ENCODE data around the gene WDR1. TPM values are rescaled to one million over a fixed set of nuclear protein-coding genes. Genes with fewer than 3 reads are reported as not detected.

WDR1 gene
- total and polyA plus RNA-seq, 2 donors (not counting 3 experiments of a cell fraction or from before 2014, with no cell fraction given) = 590 to 660 TPM

GRCh38 chr4:10054571-10055041 is 62.0 kb downstream of the WDR1 start:
- intact Hi-C loops (cut with micrococcal nuclease) = no loop called here
- peak; percentile 74 for DNase-seq (ENCODE audit: low read depth, low spot score)

More at GRCh38 chr4:10054571-10055041, 62.0 kb downstream of the WDR1 start:
- Histone ChIP-seq H3K36me3 (ENCODE audit: control insufficient read depth in 2 of 2, extremely low read depth in 1 of 2, insufficient read depth in 2 of 2, low read length in 2 of 2) (no peaks in the 10 kb centered on the region), H3K9me3 (replicated peaks; ENCODE audit: control insufficient read depth, insufficient read depth, low read length) (no peaks in the 10 kb centered on the region), H3K4me3 (replicated peaks in 1 of 3; ENCODE audit: insufficient read depth in 1 of 3, low read depth in 1 of 3, low read length in 3 of 3) (no peak overlapping the region), H3K9ac (replicated peaks; ENCODE audit: extremely low read depth, insufficient read depth, low read length) (no peak overlapping the region), H3K79me2 (ENCODE audit: control insufficient read depth, insufficient read depth, low read length) (no peaks in the 10 kb centered on the region), H3K4me1 (ENCODE audit: control insufficient read depth, extremely low read depth, insufficient read depth, low read length) (peaks cover 6% of the 10 kb centered on the region), H3K4me2 (ENCODE audit: insufficient read depth, low read length) (no peak overlapping the region), H3K27me3 (ENCODE audit: control insufficient read depth in 2 of 2, insufficient read depth in 2 of 2, low read length in 2 of 2) (no peaks in the 10 kb centered on the region), H3K27ac (ENCODE audit: insufficient read depth, low read depth, low read length) (no peak overlapping the region), H2AFZ (ENCODE audit: low read depth, low read length) (no peak overlapping the region), H4K20me1 (replicated peaks; ENCODE audit: control insufficient read depth, extremely low read depth, insufficient read depth, low read length) (no peaks in the 10 kb centered on the region), H3K9me1 (replicated peaks; ENCODE audit: control insufficient read depth, extremely low read depth, insufficient read depth, low read length) (no peaks in the 10 kb centered on the region)
- no TSS peak for BruUV-seq (replicated peaks)
- POLR2A ChIA-PET = no interaction called here
- TF ChIP-seq MAX (IDR thresholded peaks at IDR 0.05; ENCODE audit: insufficient read depth, insufficient read length) (no peak), MYC (IDR thresholded peaks at IDR 0.05; ENCODE audit: low read depth, low read length) (no peak), EZH2 (IDR thresholded peaks at IDR 0.05; ENCODE audit: borderline replicate concordance, low read depth, low read length, severe bottlenecking) (no peak), JUN (IDR thresholded peaks at IDR 0.05; ENCODE audit: borderline replicate concordance, insufficient read depth, insufficient read length, low read depth) (no peak), FOS (IDR thresholded peaks at IDR 0.05; ENCODE audit: borderline replicate concordance, insufficient read depth, low read length) (no peak), CTCF (IDR thresholded peaks at IDR 0.05; ENCODE audit: extremely low read depth in 1 of 2, insufficient read depth in 1 of 2, low read depth in 1 of 2, low read length in 2 of 2) (no peak), GATA2 (IDR thresholded peaks at IDR 0.05; ENCODE audit: insufficient read depth, insufficient read length, low read depth, low read length) (no peak), POLR2A (IDR thresholded peaks at IDR 0.05; ENCODE audit: low read depth, low read length) (no peak), POLR2AphosphoS5 (IDR thresholded peaks at IDR 0.05; ENCODE audit: insufficient read depth, low read depth, low read length) (no peak)
- peak; percentile 70 for FAIRE-seq
- dilution Hi-C loops (cut with MboI; ENCODE audit: extremely low pct_ligation_motif_present, low sequenced_read_pairs) = no loop called here
- CTCF ChIA-PET = no interaction called here
